ENCODE results near the gene CIT. TPM values are rescaled to one million over a fixed set of nuclear protein-coding genes. Genes with fewer than 3 reads are reported as not detected.
A peak's percentile ranks its signal among the peaks of the same experiment; 100 is the strongest.

Gene CIT, protein sequence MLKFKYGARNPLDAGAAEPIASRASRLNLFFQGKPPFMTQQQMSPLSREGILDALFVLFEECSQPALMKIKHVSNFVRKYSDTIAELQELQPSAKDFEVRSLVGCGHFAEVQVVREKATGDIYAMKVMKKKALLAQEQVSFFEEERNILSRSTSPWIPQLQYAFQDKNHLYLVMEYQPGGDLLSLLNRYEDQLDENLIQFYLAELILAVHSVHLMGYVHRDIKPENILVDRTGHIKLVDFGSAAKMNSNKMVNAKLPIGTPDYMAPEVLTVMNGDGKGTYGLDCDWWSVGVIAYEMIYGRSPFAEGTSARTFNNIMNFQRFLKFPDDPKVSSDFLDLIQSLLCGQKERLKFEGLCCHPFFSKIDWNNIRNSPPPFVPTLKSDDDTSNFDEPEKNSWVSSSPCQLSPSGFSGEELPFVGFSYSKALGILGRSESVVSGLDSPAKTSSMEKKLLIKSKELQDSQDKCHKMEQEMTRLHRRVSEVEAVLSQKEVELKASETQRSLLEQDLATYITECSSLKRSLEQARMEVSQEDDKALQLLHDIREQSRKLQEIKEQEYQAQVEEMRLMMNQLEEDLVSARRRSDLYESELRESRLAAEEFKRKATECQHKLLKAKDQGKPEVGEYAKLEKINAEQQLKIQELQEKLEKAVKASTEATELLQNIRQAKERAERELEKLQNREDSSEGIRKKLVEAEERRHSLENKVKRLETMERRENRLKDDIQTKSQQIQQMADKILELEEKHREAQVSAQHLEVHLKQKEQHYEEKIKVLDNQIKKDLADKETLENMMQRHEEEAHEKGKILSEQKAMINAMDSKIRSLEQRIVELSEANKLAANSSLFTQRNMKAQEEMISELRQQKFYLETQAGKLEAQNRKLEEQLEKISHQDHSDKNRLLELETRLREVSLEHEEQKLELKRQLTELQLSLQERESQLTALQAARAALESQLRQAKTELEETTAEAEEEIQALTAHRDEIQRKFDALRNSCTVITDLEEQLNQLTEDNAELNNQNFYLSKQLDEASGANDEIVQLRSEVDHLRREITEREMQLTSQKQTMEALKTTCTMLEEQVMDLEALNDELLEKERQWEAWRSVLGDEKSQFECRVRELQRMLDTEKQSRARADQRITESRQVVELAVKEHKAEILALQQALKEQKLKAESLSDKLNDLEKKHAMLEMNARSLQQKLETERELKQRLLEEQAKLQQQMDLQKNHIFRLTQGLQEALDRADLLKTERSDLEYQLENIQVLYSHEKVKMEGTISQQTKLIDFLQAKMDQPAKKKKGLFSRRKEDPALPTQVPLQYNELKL (N-terminal part only)
- total RNA-seq = 10 to 100 TPM in 2 of 4 donors, 1 to 10 TPM in 2; 6.1 to 20.3 (median 10.0) TPM

DNA sequence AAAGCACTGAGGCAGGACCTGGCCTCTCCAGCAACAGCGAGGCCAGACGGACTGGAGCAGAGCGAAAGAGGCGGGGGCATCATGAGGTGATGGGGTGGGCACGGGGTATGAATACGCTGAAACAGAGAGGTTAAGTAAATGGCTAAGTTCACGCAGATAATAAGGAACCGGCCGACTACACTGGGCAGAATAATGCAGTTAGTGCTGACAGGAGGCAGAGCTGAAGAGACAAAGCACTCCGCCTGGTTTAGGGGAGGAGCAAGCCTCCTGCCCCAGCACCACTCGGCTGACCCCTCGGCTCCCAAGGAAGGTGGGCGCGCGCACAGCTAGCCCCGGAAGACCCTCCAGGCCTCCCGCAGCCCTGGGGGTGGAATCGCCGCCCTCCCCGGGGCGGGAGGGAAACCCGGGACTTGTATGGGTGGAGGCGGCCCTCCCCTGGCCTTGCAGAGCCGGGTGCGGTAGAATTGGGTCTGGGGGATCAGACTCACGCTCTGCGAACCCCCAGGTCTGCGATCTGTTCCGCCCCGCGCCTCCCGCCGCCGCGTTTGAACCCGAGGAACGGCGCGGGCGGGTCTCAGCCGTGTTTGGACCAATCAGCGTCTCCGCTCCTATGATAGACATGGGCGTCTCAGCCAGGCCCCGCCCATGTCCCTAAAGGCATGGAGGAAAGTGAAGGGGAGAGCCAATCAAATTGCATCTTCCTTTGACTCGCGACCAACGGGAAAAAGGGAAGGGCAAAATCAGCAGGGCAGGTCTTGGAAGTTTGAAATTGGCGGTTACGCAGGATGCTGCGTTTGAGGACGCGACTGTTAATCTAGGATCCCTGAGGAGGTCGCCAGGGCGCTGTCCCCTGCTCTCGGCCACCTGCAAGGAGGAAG lies at the start of gene CIT:
Gene CIT (minus strand): TSS at position 560 of the 878 bp plus-strand sequence. CDS start 1,152 bp downstream, outside the sequence.
- H3K27ac ChIP-seq = no peak within 1 kb of the TSS
- peak; percentile 89 to 91 for DNase-seq (ENCODE audit: low spot score in 2 of 2)
- no peak for TF ChIP-seq POLR2AphosphoS5 (IDR thresholded peaks at IDR 0.05)
- no peak for TF ChIP-seq POLR2A (IDR thresholded peaks at IDR 0.05)
- TF ChIP-seq EP300 (IDR thresholded peaks at IDR 0.05) = no peak
- TF ChIP-seq, protein P1, sequence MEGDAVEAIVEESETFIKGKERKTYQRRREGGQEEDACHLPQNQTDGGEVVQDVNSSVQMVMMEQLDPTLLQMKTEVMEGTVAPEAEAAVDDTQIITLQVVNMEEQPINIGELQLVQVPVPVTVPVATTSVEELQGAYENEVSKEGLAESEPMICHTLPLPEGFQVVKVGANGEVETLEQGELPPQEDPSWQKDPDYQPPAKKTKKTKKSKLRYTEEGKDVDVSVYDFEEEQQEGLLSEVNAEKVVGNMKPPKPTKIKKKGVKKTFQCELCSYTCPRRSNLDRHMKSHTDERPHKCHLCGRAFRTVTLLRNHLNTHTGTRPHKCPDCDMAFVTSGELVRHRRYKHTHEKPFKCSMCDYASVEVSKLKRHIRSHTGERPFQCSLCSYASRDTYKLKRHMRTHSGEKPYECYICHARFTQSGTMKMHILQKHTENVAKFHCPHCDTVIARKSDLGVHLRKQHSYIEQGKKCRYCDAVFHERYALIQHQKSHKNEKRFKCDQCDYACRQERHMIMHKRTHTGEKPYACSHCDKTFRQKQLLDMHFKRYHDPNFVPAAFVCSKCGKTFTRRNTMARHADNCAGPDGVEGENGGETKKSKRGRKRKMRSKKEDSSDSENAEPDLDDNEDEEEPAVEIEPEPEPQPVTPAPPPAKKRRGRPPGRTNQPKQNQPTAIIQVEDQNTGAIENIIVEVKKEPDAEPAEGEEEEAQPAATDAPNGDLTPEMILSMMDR (IDR thresholded peaks at IDR 0.05) = no peak
- H3K27me3 ChIP-seq = no peaks in the 10 kb centered on the region
- peak within 1 kb of the TSS; percentile 96 for H3K4me3 ChIP-seq
- no peaks in the 10 kb centered on the region for H3K36me3 ChIP-seq
- peaks cover 11% of the 10 kb centered on the region for H3K4me1 ChIP-seq
- WGBS = 2% methylated on average over 30 of the region's 56 CpGs
- no peaks in the 10 kb centered on the region for H3K9me3 ChIP-seq

DNA sequence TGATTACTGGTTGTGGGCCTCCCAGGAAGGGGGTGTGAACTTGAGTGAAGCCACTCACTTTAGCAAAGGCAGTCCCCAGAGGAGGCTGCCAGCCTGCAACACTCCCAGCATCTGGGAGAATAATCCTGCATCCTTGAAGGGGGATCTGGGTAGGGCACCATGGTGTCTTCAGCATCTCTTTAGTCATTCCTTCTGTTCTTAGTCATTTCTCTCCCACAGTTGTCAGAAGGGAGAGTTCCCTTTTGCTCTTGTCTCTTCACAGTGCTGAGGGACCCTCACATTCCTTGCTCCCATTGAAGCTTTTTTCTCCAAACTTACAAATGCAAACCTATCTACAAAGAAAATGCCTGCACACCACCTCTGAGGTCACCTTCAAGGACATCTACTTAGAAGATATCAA lies 48.1 kb upstream of the CIT start:
- Histone ChIP-seq H3K4me3 (no peak overlapping the region), H3K27ac (no peak overlapping the region), H3K36me3 (no peaks in the 10 kb centered on the region), H3K27me3 (no peaks in the 10 kb centered on the region), H3K4me1 (no peaks in the 10 kb centered on the region), H3K9me3 (no peaks in the 10 kb centered on the region)
- no peak for DNase-seq (ENCODE audit: low spot score in 2 of 2)
- no peak for TF ChIP-seq POLR2AphosphoS5 (IDR thresholded peaks at IDR 0.05)
- TF ChIP-seq, protein P1 (IDR thresholded peaks at IDR 0.05) = no peak

DNA sequence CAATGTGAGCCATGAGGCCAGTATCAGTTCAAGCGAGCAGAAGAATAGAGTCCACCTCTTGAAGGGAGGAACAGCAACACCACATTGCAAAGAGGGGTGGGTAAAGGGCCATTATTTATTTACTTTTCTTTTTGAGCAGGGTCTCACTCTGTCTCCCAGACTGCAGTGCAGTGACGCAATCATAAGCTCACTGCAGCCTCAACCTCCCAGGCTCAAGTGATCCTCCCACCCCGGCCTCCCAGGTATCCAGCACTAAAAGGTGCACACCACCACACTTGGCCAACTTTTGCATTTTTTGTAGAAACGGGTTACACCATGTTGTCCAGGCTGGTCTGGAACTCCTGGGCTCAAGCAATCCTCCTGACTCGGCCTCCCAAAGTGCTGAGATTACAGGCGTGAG lies 42.9 kb upstream of the CIT start:
- no peaks in the 10 kb centered on the region for H3K9me3 ChIP-seq
- no peak for DNase-seq (ENCODE audit: low spot score in 2 of 2)
- H3K36me3 ChIP-seq = no peaks in the 10 kb centered on the region
- no peak overlapping the region for H3K27ac ChIP-seq
- WGBS = 98% methylated on average over 5 of the region's 6 CpGs
- H3K4me1 ChIP-seq = no peaks in the 10 kb centered on the region
- H3K27me3 ChIP-seq = no peaks in the 10 kb centered on the region
- TF ChIP-seq POLR2AphosphoS5 (IDR thresholded peaks at IDR 0.05) = no peak
- no peak for TF ChIP-seq EP300 (IDR thresholded peaks at IDR 0.05)
- TF ChIP-seq, protein P1 (IDR thresholded peaks at IDR 0.05) = no peak
- TF ChIP-seq POLR2A (IDR thresholded peaks at IDR 0.05) = no peak
- H3K4me3 ChIP-seq = no peak overlapping the region

DNA sequence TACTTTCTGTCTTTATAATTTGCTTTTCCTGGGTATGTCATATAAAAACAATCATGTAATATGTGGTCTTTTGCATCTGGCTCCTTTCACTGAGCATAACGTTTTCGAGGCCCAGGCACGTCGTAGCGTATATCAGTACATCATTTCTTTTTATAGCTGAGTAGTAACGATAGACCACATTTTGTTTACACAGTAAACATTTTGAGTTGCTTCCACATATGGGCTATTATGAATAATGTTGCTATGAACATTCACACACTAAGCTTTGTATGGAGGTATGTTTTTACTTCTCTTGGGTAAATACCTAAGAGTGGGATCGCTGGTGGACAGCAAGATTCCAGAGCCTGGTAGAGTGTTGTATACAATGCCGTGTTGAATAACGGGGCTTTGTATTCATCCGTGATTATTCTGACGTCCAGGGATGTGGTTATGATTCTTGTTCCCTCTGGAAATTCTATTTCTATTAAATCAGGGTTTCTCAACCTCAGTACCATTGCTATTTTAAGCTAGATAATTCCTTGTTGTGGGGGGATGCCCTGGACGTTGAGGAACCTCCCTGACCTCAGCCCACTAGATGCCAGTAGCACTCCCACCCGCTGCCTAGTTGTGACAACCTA lies 38.9 kb upstream of the CIT start:
- Histone ChIP-seq H3K27me3 (no peaks in the 10 kb centered on the region), H3K4me1 (no peaks in the 10 kb centered on the region), H3K4me3 (no peak overlapping the region), H3K36me3 (no peaks in the 10 kb centered on the region), H3K9me3 (no peaks in the 10 kb centered on the region), H3K27ac (no peak overlapping the region)
- DNase-seq (ENCODE audit: low spot score in 2 of 2) = peak in 1 of 2 donors; percentile 4
- TF ChIP-seq, protein P1 (IDR thresholded peaks at IDR 0.05) = no peak
- TF ChIP-seq EP300 (IDR thresholded peaks at IDR 0.05) = no peak
- TF ChIP-seq POLR2AphosphoS5 (IDR thresholded peaks at IDR 0.05) = no peak
- TF ChIP-seq POLR2A (IDR thresholded peaks at IDR 0.05) = no peak
- 54% methylated on average over 13 of the region's 13 CpGs for WGBS

Data from suprapubic skin (tissue), 4 donors.